Fibroblast of skin of right biceps (primary cell): ENCODE measurements around the gene ABLIM2.
A peak's percentile ranks its signal among the peaks of the same experiment; 100 is the strongest.

Experiments used
- DNase-seq: peaks from one replicate; pipeline ENCODE4 v3.0.0-alpha.2; 2013

ABLIM2 gene

DNA sequence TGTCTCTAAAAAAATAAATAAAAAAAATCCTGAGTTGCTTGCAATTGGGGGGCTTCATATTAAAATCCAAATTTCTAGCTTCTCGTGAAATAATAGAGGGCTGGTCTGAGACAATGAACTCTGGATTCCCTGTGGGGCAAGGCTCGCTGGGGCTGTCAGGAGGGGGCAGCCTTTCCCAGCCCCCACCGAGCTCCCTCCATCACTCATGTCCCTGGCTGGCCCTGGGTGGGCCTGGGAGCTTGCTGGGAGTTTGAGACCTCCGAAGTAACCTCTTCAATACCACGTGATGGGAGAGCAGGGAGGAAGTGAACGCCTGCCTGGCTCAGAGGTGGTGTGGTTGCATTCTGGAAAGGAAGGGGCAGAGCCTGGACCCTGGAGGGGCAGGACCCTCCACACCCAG, 164.9 kb downstream of the ABLIM2 start:
- no peak for DNase-seq

DNA sequence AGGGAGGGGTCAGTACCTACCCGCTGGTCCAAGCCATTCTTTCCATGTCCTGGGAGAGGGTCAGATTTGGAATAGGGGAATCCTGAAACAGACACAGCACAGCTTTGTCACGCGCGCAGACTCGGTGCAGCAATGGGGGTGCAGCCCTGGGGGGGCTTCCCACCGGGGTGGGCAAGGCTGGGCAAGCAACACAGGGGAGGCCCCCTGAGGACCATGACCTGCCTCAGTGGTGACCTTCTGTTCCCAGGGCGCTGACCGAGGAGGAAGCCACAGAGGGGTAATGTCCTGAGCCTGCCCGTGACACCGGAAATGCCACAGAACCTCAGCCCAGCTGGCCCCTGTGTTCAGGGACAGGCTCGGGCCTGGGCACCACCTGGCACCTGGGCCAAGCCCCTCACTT, 165.8 kb downstream of the ABLIM2 start:
- DNase-seq = no peak

GRCh38 chr4:7990807-7991459, 167.7 kb downstream of the ABLIM2 start:
- DNase-seq = no peak

GRCh38 chr4:7989654-7990053, 169.0 kb downstream of the ABLIM2 start:
- peak; percentile 49 for DNase-seq

DNA sequence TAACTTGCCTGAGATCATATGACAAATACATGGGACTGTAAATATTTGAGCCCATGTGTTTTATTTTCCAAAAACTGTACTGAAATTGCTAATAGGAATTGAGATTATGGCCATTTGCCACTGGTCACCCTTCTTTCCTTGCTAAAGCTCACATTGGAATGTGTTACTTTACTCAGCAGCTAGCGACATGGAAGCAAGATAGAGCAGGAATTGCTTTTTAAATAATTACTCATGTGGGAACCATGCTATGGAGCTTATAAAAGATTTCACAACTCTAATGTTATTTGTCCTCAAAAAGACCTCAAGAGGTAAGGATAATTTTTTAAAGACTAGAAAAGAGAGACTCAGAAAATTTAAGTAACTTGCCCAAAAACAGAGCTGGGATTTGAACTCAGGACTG, 170.2 kb downstream of the ABLIM2 start:
- DNase-seq = peak; percentile 81

DNA sequence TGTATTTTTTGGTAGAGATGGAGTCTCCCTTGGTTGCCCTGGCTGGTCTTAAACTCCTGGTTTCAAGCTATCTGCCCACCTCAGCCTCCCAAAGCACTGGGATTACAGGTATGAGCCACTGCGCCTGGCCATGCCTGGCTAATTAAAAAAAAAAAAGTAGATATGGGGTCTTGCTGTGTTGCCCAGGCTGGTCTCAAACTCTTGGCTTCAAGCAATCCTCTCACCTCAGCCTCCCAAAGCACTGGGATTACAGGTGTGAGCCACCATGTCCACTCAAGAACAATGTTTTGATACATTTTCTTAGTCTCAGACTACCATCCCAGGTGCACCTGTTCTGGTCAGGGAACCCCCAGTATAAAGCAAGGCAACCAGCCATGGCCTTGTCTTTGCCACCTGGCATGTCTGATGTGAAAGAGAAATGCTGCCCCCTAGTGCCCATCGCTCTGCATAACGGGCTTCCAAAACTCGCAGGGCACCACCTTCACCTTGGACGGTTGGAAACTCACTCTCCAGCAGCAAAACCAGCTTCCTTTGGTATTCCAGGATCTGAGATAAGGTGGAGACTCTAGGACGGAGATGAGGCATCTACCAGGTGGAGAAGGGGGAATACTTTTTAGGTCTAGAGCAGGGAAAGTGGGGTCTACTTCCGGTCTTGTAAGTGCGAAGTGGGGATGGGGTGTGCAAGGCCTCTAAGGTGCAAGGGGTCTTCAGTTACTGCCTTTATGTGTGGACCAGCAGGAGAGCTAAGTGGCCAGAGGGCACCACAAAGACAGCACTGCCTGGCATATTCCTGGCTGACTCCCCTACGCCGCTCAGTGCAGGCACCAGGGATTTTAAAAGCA, 171.2 kb downstream of the ABLIM2 start:
- peak; percentile 71 for DNase-seq

DNA sequence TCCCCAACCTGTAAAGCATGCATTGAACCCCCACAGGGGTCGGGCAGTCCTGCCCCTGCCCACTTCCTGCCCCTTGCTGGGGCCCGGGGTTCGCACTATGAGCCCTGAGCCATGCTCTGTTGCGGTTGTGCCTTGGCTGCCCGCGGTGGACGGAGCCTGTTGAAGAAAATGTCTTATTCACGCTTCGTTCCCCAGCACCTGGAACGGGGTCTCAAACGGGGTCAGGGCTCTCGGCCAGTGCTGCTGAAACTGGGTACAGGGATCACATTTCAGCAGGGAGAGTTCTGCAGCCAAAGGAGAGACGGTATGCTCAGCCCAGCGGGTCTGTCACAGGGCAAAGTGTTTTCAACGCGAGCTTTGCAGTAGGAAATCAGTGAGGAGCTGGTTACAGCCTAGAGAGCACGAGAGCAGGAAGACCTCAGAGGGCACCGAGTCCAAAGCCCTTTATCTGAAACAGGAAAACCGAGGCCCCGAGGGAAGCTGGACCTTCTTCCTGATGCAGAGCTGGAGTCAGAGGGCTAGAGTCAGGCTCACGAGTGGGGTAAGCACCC, 172.6 kb downstream of the ABLIM2 start:
- no peak for DNase-seq

GRCh38 chr4:7985072-7985471, 173.5 kb downstream of the ABLIM2 start:
- no peak for DNase-seq

DNA sequence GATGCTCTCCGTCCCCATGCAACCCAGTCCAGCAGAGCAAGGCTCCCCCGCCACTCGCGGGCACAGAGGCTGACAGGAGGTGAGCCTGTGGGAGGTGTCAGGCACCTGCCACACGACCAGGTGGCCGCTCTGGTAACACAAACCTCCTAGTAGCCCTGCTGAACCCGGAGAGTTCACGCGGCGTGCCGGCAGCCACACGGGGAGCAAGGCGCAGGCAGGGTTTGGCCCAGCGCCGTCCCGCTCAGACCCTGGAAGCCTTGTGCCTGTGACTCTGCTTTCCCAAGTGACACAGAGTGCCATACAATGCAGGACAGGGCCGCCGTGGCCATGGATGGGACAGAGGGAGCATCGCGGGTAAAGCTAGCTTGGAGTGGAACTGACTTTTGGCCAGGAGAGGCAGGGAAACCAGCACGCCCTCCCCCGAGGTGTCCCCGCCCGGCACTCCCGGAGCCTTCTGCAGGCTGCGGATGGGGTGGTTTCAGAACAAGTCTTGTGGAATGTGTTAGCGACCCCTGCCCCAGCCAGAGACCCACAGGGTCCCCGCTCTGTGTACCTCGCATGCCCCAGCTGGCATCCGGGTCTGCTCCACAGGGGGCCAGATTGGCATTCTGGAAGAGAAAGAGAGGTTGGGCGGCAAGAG, 174.2 kb downstream of the ABLIM2 start:
- DNase-seq = no peak

DNA sequence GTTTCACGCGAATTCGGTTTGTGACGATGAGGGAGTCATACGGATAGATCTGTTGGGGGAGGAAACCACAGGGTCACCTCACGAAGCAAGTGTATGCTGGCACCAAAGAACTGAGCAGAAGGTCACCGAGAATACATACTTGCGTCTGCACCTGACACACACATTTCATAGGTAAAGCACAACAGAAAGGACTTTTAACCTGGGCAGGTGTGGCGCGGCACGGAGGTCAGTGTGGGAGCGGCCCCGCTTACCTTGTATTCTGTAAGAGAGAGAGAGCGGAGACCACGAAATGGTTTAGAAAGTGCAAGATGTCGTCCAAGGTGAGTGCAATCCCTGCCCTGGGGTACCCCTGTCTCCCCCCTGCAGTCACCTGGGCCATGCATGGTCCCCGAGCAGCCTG, 175.3 kb downstream of the ABLIM2 start:
- no peak for DNase-seq

DNA sequence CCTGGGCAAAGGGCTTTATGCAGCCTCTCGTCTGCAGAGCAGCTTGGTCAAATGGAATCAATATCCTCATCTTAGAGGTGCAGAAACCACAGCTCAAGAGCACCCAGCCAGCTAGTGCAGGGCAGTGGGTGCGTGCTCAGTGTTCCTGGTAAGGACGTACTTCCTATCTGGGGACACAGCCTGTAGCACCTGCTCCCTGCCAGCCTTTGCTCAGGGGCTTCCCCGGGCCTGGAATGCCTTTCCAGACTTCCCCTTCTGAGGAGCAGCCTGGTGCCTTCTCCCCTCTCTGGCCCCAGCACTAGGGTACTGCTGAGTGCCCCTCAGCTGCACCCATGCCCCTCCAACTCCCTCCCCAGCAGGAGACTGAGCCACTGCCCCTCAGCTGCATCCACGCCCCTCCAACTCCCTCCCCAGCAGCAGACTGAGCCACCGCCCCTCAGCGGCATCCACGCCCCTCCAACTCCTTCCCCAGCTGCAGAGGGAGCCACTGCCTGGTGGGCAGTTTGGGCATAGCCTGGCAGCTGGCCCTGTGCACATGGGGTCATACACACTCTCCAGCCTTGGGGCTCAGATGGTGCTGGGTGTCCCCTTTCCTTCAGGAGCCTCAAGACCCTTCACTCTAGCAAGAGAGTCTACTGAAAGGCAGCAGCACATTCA, 176.7 kb downstream of the ABLIM2 start:
- no peak for DNase-seq

DNA sequence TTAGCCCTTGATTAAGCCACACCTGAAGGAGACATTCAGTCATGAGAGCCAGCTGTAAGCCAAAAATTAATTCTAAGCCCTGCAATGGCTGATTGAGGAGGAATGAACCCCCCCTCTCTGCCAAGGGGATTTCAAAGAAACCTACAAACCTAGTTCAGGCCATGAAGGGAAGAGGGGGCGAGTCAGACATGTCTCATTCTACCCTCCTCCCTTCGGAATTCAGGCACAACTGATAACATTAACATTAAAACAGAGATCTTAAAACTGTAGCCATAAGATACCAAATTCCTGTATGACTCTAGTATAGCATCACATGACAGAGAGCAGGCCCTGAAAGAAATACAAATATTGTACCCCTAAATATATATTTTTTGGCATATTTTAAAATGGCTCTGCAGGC, 178.6 kb downstream of the ABLIM2 start:
- peak; percentile 71 for DNase-seq

DNA sequence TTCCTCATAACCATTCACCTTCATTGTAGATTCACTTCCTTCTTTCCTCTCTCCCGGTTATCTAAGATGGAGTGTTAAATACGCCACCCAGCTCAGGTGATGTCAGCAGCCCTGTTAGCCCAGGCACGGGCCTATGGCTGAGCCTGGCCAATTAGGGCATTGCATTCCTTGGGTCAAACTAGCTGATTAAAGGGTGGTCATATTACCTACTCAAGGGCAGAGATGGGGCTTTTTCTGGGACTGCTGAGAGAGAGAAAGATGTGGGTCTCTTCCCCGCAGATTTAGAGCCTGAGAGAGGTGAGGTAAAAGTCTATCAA, 179.0 kb downstream of the ABLIM2 start:
- no peak for DNase-seq

GRCh38 chr4:7978907-7979651, 179.5 kb downstream of the ABLIM2 start:
- DNase-seq = no peak

- no peak for DNase-seq
Measured at GRCh38 chr4:7978489-7978888, 180.1 kb downstream of the ABLIM2 start.

GRCh38 chr4:7976634-7977033, 182.0 kb downstream of the ABLIM2 start:
- DNase-seq = no peak

GRCh38 chr4:7976025-7976424, 182.6 kb downstream of the ABLIM2 start:
- DNase-seq = no peak

- DNase-seq = no peak
Measured at GRCh38 chr4:7974425-7974824, 184.2 kb downstream of the ABLIM2 start.

DNA sequence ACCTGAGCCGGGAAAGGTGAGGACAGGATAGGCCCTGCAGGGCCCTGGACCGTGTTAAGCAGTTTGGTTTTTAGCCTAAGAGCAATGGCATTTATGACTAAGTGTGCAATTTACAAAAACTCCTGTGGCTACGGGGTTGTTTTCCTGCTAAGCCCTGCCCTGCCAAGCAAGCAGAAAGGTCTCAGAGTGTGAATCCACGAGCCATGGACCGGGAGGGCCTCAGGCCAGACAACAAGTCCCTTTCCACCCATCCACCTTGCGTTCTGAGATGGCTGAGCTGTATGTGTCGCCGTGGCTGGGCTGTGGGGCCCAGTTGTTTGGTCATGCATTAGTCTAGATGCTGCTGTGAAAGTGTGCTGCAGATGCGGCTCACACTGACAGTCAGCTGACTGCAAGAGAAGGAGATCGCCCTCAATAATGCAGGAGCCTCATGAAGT, 185.1 kb downstream of the ABLIM2 start:
- DNase-seq = peak; percentile 76

- no peak for DNase-seq
Measured at GRCh38 chr4:7971881-7972500, 186.6 kb downstream of the ABLIM2 start.

DNA sequence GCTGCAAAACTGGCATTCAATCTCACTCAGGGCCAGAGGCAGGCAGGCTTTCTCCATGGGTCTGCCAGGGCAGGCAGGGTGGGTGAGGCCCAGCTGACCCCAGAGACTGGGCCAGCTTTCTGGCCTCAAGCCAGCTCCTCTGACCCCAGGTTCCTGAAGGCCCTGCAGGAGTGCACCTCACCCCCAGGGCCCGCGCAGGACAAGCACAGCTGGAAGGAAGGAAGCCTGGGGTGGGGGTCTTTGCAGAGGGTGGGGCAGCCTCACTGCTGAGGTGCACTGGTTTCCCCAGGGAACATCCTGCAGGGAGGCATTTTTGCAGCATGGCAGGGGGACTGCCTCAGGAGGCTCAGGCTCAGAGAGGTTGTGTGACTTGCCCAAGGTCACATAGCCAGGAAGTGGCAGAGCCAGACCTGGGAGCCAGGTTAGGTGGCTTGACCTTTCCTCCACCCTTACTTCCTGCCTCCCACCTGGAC, 187.4 kb downstream of the ABLIM2 start:
- no peak for DNase-seq

GRCh38 chr4:7970361-7970946, 188.2 kb downstream of the ABLIM2 start:
- DNase-seq = no peak
